HCT116 (cell line): ENCODE measurements around the gene AGTR1.

Experiments
- CBX3 ChIP-seq: IDR thresholded peaks from 2 replicates; pipeline ENCODE4 v1.6.1; 2012; ENCODE audit warnings: low read depth
- POLR2A ChIP-seq: IDR thresholded peaks from 2 replicates; pipeline ENCODE4 v1.7.0; 2011; ENCODE audit warnings: borderline replicate concordance; ENCODE audit not compliant: insufficient read depth, insufficient read length; ENCODE audit errors: extremely low read depth
- TF ChIP-seq, protein P1 (sequence below), 3 experiments: fragments of 200-600 bp in 1 of 3; sonication (generic) in 1 of 3; IDR thresholded peaks in 2 of 3; conservative IDR thresholded peaks in 1 of 3; 2 replicates each; pipeline ENCODE4 v1.5.1; 2012 to 2017; ENCODE audit warnings: low read depth in 2 of 3, low read length in 2 of 3, antibody characterized with exemption in 1 of 3, borderline replicate concordance in 1 of 3, control low read depth in 1 of 3, mild to moderate bottlenecking in 1 of 3, mixed read lengths in 1 of 3, mixed run types in 1 of 3, moderate library complexity in 1 of 3; ENCODE audit not compliant: insufficient read depth in 1 of 3

DNA sequence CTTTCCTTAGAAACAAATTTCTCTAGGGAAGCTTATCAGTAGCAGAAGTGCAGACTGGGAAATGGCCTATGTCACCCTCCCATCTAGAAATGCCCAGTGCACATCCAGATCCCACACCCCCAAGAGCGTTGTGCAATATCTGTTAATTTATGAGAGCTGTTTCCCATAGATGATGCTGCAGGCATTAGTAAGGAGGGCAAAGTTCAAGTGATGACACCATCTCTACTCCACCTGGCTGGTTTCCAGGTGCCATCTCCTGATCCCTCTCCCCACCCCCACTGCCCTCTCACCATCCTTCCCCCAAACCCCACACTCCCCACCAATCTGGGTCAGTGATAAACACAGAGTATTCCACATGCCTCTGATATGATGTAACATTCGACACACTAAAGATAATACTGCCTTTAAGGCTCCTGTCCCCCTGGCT, 39.4 kb downstream of the AGTR1 start:
- TF ChIP-seq POLR2A: no peak
- no peak for TF ChIP-seq CBX3
- TF ChIP-seq, protein P1, sequence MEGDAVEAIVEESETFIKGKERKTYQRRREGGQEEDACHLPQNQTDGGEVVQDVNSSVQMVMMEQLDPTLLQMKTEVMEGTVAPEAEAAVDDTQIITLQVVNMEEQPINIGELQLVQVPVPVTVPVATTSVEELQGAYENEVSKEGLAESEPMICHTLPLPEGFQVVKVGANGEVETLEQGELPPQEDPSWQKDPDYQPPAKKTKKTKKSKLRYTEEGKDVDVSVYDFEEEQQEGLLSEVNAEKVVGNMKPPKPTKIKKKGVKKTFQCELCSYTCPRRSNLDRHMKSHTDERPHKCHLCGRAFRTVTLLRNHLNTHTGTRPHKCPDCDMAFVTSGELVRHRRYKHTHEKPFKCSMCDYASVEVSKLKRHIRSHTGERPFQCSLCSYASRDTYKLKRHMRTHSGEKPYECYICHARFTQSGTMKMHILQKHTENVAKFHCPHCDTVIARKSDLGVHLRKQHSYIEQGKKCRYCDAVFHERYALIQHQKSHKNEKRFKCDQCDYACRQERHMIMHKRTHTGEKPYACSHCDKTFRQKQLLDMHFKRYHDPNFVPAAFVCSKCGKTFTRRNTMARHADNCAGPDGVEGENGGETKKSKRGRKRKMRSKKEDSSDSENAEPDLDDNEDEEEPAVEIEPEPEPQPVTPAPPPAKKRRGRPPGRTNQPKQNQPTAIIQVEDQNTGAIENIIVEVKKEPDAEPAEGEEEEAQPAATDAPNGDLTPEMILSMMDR (IDR thresholded peaks at IDR 0.05 in 2 of 3, conservative IDR thresholded peaks at IDR 0.05 in 1 of 3; ENCODE audit: borderline replicate concordance in 1 of 3, insufficient read depth in 1 of 3, low read depth in 2 of 3, low read length in 2 of 3): no peak
